Fibroblast of lung (primary cell): ENCODE measurements around the gene TBC1D22B. TPM values are rescaled to one million over a fixed set of nuclear protein-coding genes. Genes with fewer than 3 reads are reported as not detected.

Source experiments
- DNase-seq, 2 donors: peaks; one replicate each; pipeline versions ENCODE4 v3.0.0 to v3.0.0-alpha.2; 2010; ENCODE audit warnings: low read depth in 2 of 2
- H2AFZ ChIP-seq: 2 replicates; pipeline ENCODE4 v1.5.1; 2012; ENCODE audit warnings: low read length, control low read depth, inconsistent platforms
- H3K27ac ChIP-seq: 2 replicates; pipeline ENCODE4 v1.5.1; 2011; ENCODE audit warnings: low read length, control low read depth; ENCODE audit not compliant: insufficient read depth
- H3K27me3 ChIP-seq: 2 replicates; pipeline ENCODE4 v1.5.1; 2011; ENCODE audit warnings: mild to moderate bottlenecking, low read length; ENCODE audit not compliant: control insufficient read depth, insufficient read depth
- H3K36me3 ChIP-seq: 2 replicates; pipeline ENCODE4 v1.5.1; 2011; ENCODE audit warnings: low read length; ENCODE audit not compliant: control insufficient read depth, insufficient read depth
- H3K4me1 ChIP-seq: 2 replicates; pipeline ENCODE4 v1.5.1; 2011; ENCODE audit warnings: low read length; ENCODE audit not compliant: control insufficient read depth, insufficient read depth; ENCODE audit errors: extremely low read depth
- H3K4me2 ChIP-seq: 2 replicates; pipeline ENCODE4 v1.5.1; 2011; ENCODE audit warnings: low read length, control low read depth; ENCODE audit not compliant: insufficient read depth; ENCODE audit errors: extremely low read depth
- H3K4me3 ChIP-seq, 4 experiments: fragments of 200-600 bp in 1 of 4; sonication (generic) in 1 of 4; replicated peaks in 1 of 4; 2 replicates each; pipeline ENCODE4 v1.5.1; 2011 to 2016; ENCODE audit warnings: low read length in 4 of 4, low read depth in 3 of 4, mild to moderate bottlenecking in 3 of 4, control low read depth in 2 of 4, inconsistent platforms in 1 of 4, mixed read lengths in 1 of 4; ENCODE audit not compliant: insufficient read depth in 1 of 4; ENCODE audit errors: control extremely low read depth in 1 of 4
- H3K79me2 ChIP-seq: 2 replicates; pipeline ENCODE4 v1.5.1; 2012; ENCODE audit warnings: mild to moderate bottlenecking, low read length, inconsistent platforms; ENCODE audit not compliant: control insufficient read depth, insufficient read depth
- H3K9ac ChIP-seq: 2 replicates; pipeline ENCODE4 v1.5.1; 2011; ENCODE audit warnings: mild to moderate bottlenecking, low read length, control low read depth; ENCODE audit not compliant: insufficient read depth
- H3K9me3 ChIP-seq: 2 replicates; pipeline ENCODE4 v1.5.1; 2012; ENCODE audit warnings: low read depth, low read length; ENCODE audit not compliant: control insufficient read depth, insufficient read depth
- H4K20me1 ChIP-seq: 2 replicates; pipeline ENCODE4 v1.5.1; 2011; ENCODE audit warnings: low read length; ENCODE audit not compliant: control insufficient read depth, insufficient read depth; ENCODE audit errors: extremely low read depth
- EZH2 ChIP-seq: IDR thresholded peaks from 2 replicates; pipeline ENCODE4 v1.5.1; 2012; ENCODE audit warnings: low read length, control low read depth, mild to moderate bottlenecking; ENCODE audit errors: missing control alignments
- polyA plus RNA-seq, 2 donors: library from polyadenylated mRNA; depleted of rRNA in 1 of 2; stranded (reverse) in 1 of 2; unstranded in 1 of 2; fragments of >200 nt; gene quantifications; 2 replicates each; pipeline ENCODE4 v1.2.1, GENCODE V29; 2011 to 2012; ENCODE audit warnings: missing spikeins in 1 of 2
- total RNA-seq: library from RNA; depleted of rRNA; stranded (reverse); fragments of >200 nt; gene quantifications from 2 replicates; pipeline ENCODE4 v1.2.1, GENCODE V29; 2014
- TF ChIP-seq, protein P1 (sequence below), 2 donors: IDR thresholded peaks in 1 of 2; conservative IDR thresholded peaks in 1 of 2; 1 replicate in 1 of 2; 2 replicates in 1 of 2; pipeline ENCODE4 v1.5.1; 2011 to 2012; ENCODE audit warnings: low read length in 2 of 2, control low read depth in 1 of 2, inconsistent platforms in 1 of 2, low read depth in 1 of 2, mild to moderate bottlenecking in 1 of 2

The TBC1D22B gene
- total and polyA plus RNA-seq, 2 donors (not counting 1 experiment from before 2014, with no cell fraction given) = 6.3 to 9.7 TPM

DNA sequence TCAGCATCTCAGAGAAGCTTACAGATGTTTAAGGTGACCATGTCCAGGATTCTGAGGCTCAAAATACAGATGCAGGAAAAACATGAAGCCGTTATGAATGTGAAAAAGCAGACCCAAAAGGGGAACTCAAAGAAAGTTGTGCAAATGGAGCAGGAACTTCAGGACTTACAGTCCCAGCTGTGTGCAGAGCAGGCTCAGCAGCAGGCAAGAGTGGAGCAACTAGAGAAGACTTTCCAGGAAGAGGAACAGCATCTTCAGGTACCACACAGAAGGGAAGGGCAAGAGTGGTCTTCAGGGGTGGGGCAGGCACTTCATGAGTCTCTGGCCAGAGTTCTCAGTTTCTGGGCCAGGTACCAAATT lies 111.4 kb downstream of the TBC1D22B start:
- Histone ChIP-seq H3K9ac (no peak overlapping the region), H3K79me2 (no peaks in the 10 kb centered on the region), H3K9me3 (no peaks in the 10 kb centered on the region), H3K4me3 (no peak overlapping the region), H3K36me3 (peaks cover 2% of the 10 kb centered on the region), H3K27me3 (no peaks in the 10 kb centered on the region), H4K20me1 (no peaks in the 10 kb centered on the region), H3K27ac (no peak overlapping the region), H2AFZ (no peak overlapping the region), H3K4me1 (no peaks in the 10 kb centered on the region), H3K4me2 (no peak overlapping the region)
- TF ChIP-seq, protein P1, sequence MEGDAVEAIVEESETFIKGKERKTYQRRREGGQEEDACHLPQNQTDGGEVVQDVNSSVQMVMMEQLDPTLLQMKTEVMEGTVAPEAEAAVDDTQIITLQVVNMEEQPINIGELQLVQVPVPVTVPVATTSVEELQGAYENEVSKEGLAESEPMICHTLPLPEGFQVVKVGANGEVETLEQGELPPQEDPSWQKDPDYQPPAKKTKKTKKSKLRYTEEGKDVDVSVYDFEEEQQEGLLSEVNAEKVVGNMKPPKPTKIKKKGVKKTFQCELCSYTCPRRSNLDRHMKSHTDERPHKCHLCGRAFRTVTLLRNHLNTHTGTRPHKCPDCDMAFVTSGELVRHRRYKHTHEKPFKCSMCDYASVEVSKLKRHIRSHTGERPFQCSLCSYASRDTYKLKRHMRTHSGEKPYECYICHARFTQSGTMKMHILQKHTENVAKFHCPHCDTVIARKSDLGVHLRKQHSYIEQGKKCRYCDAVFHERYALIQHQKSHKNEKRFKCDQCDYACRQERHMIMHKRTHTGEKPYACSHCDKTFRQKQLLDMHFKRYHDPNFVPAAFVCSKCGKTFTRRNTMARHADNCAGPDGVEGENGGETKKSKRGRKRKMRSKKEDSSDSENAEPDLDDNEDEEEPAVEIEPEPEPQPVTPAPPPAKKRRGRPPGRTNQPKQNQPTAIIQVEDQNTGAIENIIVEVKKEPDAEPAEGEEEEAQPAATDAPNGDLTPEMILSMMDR (conservative IDR thresholded peaks at IDR 0.05 in 1 of 2, IDR thresholded peaks at IDR 0.05 in 1 of 2; ENCODE audit: low read depth in 1 of 2, low read length in 2 of 2) = no peak
- no peak for TF ChIP-seq EZH2
- DNase-seq = no peak

DNA sequence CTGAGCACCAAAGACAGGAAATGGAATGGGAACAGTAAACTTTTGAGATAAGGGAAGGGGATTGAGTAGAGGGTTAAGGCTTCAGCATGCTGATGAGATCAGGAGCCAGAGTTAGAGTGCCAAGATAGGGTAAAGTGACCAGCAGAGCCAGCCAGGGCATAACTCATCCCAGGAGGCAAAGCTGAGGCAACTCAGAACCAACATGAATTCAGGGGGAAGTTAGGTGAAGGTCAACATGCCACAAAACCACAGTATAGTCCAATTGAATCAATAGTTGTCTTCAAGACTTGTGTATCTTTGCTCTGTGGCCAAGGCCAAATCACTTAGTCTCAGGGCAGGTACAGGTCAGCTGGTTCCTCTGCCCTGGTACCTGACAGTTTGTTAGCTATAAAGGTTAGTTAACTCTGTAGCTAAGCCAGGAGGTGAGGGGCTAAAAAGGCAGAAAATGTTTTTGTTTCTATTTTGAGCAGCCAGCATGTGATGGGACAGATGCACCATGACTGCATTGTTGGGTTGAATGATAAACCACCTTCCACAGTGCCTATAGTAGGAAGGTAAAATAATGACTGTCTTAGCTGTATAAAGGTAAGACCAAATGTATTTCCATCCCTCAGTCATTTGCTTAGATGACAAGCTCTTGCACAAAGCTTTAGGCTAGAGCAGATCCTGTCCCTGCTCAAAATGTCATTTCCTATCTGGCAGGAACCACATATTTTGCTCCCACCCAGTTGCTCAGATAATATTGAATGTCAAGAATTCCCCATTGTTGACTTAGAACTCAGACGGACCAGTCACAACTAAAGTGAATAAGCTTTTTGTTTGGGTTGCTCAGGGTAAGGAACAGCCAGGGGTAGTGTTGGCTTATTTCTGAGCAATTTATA lies 112.0 kb downstream of the TBC1D22B start:
- peak in 1 of 2 donors; percentile 56 for DNase-seq

More for the DNA sequence above, 112.0 kb downstream of the TBC1D22B start:
- Histone ChIP-seq H3K9me3 (no peaks in the 10 kb centered on the region), H3K9ac (no peak overlapping the region), H3K36me3 (peaks cover 2% of the 10 kb centered on the region), H2AFZ (no peak overlapping the region), H3K27me3 (no peaks in the 10 kb centered on the region), H3K4me3 (no peak overlapping the region), H3K27ac (no peak overlapping the region), H4K20me1 (no peaks in the 10 kb centered on the region), H3K4me2 (no peak overlapping the region), H3K4me1 (no peaks in the 10 kb centered on the region), H3K79me2 (no peaks in the 10 kb centered on the region)
- no peak for TF ChIP-seq EZH2
- TF ChIP-seq, protein P1 (conservative IDR thresholded peaks at IDR 0.05 in 1 of 2, IDR thresholded peaks at IDR 0.05 in 1 of 2; ENCODE audit: low read depth in 1 of 2, low read length in 2 of 2) = no peak
